KMS-11 (cell line): ENCODE measurements around the gene NCK1.

ENCODE experiments used
- H2AFZ ChIP-seq: fragments of 200-600 bp; sonication (generic); 2 replicates; pipeline ENCODE4 v1.6.1; 2016; ENCODE audit warnings: antibody characterized with exemption, mixed run types, low read depth
- H3K27ac ChIP-seq: fragments of 200-600 bp; sonication (generic); 2 replicates; pipeline ENCODE4 v1.6.1; 2016; ENCODE audit warnings: mild to moderate bottlenecking, mixed run types
- H3K27me3 ChIP-seq: fragments of 200-600 bp; sonication (generic); 2 replicates; pipeline ENCODE4 v1.6.1; 2017; ENCODE audit warnings: mild to moderate bottlenecking, low read depth, mixed run types, moderate library complexity; ENCODE audit not compliant: insufficient read depth
- H3K36me3 ChIP-seq: fragments of 200-600 bp; sonication (generic); 2 replicates; pipeline ENCODE4 v1.6.1; 2017; ENCODE audit warnings: mild to moderate bottlenecking, mixed run types; ENCODE audit not compliant: insufficient read depth
- H3K4me1 ChIP-seq: fragments of 200-600 bp; sonication (generic); 2 replicates; pipeline ENCODE4 v1.6.1; 2016; ENCODE audit warnings: mild to moderate bottlenecking, low read depth, mixed run types; ENCODE audit not compliant: poor library complexity, severe bottlenecking
- H3K4me2 ChIP-seq: fragments of 200-600 bp; sonication (generic); 2 replicates; pipeline ENCODE4 v1.7.0; 2016; ENCODE audit warnings: mild to moderate bottlenecking, mixed run types
- H3K4me3 ChIP-seq: fragments of 200-600 bp; sonication (generic); IDR thresholded peaks from 2 replicates; pipeline ENCODE4 v1.6.1; 2017; ENCODE audit warnings: low read depth, low read length, mixed read lengths; ENCODE audit not compliant: insufficient read depth
- H3K79me2 ChIP-seq: fragments of 200-600 bp; sonication (generic); 2 replicates; pipeline ENCODE4 v1.6.1; 2016; ENCODE audit warnings: low read depth, mixed run types; ENCODE audit not compliant: insufficient read depth
- H3K9ac ChIP-seq: fragments of 200-600 bp; sonication (generic); 2 replicates; pipeline ENCODE4 v1.6.1; 2016; ENCODE audit warnings: mild to moderate bottlenecking, mixed run types
- H4K20me1 ChIP-seq: fragments of 200-600 bp; sonication (generic); 2 replicates; pipeline ENCODE4 v1.6.1; 2016; ENCODE audit warnings: mild to moderate bottlenecking, mixed run types; ENCODE audit not compliant: insufficient read depth
- TF ChIP-seq, protein P1 (sequence below): fragments of 200-600 bp; sonication (generic); conservative IDR thresholded peaks from 2 replicates; pipeline ENCODE4 v1.6.1; 2017; ENCODE audit warnings: low read depth, mild to moderate bottlenecking, antibody characterized with exemption, low read length, moderate library complexity, mixed read lengths

NCK1 gene

DNA sequence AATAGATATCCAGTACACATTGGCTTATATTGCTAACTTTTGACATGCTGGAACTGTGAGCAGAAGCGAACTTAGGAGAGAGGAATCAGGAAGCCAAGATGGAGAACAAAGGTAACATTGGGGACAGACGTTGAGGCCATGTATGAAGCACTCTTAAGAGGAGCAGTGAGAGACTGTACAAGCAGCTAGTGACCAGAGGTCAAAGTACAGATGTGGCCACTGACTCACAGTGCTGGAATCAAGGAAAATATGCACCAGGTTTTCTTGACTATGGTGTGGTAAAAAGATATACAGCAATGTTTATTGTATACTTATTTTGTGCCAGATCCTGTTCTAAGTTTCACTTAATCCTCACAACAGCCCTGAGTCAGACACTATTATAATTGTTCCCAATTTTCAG, 93.8 kb downstream of the NCK1 start:
- Histone ChIP-seq H4K20me1 (no peaks in the 10 kb centered on the region), H3K79me2 (no peaks in the 10 kb centered on the region), H3K27me3 (no peaks in the 10 kb centered on the region), H3K4me2 (no peak overlapping the region), H3K4me3 (no peak overlapping the region), H3K36me3 (no peaks in the 10 kb centered on the region), H3K4me1 (no peaks in the 10 kb centered on the region), H3K9ac (no peak overlapping the region), H2AFZ (no peak overlapping the region), H3K27ac (no peak overlapping the region)
- TF ChIP-seq, protein P1, sequence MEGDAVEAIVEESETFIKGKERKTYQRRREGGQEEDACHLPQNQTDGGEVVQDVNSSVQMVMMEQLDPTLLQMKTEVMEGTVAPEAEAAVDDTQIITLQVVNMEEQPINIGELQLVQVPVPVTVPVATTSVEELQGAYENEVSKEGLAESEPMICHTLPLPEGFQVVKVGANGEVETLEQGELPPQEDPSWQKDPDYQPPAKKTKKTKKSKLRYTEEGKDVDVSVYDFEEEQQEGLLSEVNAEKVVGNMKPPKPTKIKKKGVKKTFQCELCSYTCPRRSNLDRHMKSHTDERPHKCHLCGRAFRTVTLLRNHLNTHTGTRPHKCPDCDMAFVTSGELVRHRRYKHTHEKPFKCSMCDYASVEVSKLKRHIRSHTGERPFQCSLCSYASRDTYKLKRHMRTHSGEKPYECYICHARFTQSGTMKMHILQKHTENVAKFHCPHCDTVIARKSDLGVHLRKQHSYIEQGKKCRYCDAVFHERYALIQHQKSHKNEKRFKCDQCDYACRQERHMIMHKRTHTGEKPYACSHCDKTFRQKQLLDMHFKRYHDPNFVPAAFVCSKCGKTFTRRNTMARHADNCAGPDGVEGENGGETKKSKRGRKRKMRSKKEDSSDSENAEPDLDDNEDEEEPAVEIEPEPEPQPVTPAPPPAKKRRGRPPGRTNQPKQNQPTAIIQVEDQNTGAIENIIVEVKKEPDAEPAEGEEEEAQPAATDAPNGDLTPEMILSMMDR, result no peak

DNA sequence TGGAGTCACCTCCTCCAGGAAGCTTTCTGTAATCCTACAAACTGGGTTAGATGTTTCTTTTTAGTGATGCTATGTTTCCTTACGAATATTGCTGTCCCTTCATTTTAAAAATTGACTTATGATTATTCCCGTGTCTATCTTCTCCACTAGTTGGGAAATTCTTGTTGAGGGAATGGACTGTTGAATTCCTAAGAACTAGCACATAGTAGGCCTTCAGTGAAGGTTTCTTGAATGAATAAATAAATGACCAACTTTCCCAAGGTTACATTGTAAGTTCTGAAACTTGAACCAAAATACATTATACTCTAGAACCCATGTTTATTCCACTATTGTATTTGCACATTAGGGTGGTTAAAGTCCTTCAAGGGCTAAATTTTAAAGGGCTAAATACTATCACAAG, 95.0 kb downstream of the NCK1 start:
- Histone ChIP-seq H3K36me3 (no peaks in the 10 kb centered on the region), H3K27me3 (no peaks in the 10 kb centered on the region), H3K9ac (no peak overlapping the region), H2AFZ (no peak overlapping the region), H3K4me2 (no peak overlapping the region), H3K4me1 (no peaks in the 10 kb centered on the region), H3K4me3 (no peak overlapping the region), H4K20me1 (no peaks in the 10 kb centered on the region), H3K27ac (no peak overlapping the region), H3K79me2 (no peaks in the 10 kb centered on the region)
- TF ChIP-seq, protein P1, result no peak

DNA sequence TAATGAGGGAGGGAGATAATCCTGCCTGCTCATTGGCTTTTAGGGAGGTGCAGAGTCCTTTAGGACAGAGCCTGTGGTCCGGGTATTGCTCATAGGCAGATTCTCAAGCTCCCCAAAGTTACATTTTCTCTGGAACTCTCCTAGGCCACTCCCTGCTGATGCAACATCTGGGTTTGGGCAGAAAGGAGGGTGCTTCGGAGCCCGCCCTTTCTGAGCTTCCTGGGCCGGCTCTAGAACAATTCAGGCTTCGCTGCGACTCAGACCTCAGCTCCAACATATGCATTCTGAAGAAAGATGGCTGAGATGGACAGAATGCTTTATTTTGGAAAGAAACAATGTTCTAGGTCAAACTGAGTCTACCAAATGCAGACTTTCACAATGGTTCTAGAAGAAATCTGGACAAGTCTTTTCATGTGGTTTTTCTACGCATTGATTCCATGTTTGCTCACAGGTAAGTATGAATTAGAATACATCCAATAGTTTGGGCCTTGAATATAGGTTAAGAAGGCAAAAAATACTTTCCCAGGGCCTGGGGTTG, 95.8 kb downstream of the NCK1 start, which contains the start of gene IL20RB:
IL20RB (plus strand) TSS at position 233 of the 538 bp plus-strand sequence; CDS start at position 364, 131 bp downstream.
- TF ChIP-seq, protein P1, result no peak
- no peaks in the 10 kb centered on the region for H3K79me2 ChIP-seq
- H3K36me3 ChIP-seq, result no peaks in the 10 kb centered on the region
- H2AFZ ChIP-seq, result no peak within 1 kb of the TSS
- H3K4me3 ChIP-seq, result no peak within 1 kb of the TSS
- no peak within 1 kb of the TSS for H3K4me2 ChIP-seq
- no peaks in the 10 kb centered on the region for H3K27me3 ChIP-seq
- H3K4me1 ChIP-seq, result no peaks in the 10 kb centered on the region
- no peak within 1 kb of the TSS for H3K9ac ChIP-seq
- H3K27ac ChIP-seq, result no peak within 1 kb of the TSS
- H4K20me1 ChIP-seq, result no peaks in the 10 kb centered on the region

DNA sequence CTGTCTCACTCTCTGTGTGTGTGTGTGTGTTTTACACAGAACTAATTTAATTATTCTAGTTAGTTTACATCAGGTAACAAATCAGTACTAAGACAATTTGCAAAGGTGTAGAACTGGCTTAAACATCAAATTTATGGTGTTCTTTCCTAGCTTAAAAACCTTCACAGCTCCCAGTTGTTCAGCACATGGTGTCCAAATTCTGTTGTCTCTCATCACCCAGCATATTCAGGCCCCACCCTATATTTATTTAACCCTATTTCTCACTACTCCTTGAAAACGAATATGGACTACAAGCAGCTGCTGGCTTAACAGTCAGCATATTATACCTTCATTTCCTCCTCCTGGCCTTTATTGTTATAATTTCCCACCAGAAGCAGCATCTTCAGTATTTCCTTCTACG, 96.9 kb downstream of the NCK1 start:
- no peaks in the 10 kb centered on the region for H3K79me2 ChIP-seq
- no peak overlapping the region for H3K27ac ChIP-seq
- TF ChIP-seq, protein P1, result no peak
- no peak overlapping the region for H3K4me3 ChIP-seq
- H3K9ac ChIP-seq, result no peak overlapping the region
- no peaks in the 10 kb centered on the region for H3K4me1 ChIP-seq
- H3K27me3 ChIP-seq, result no peaks in the 10 kb centered on the region
- no peak overlapping the region for H3K4me2 ChIP-seq
- H4K20me1 ChIP-seq, result no peaks in the 10 kb centered on the region
- H2AFZ ChIP-seq, result no peak overlapping the region
- no peaks in the 10 kb centered on the region for H3K36me3 ChIP-seq
